Measurements from ENCODE around the gene ANXA6. TPM values are rescaled to one million over a fixed set of nuclear protein-coding genes. Genes with fewer than 3 reads are reported as not detected.

The ANXA6 gene
- total RNA-seq, 1 experiment from 2014 or later: 98.7 TPM

- H3K23ac ChIP-seq (ENCODE audit: insufficient read length, low read depth, low read length): no peak overlapping the region
- no peaks in the 10 kb centered on the region for H3K4me1 ChIP-seq (ENCODE audit: insufficient read depth, low read length)
- H3K4me1 Mint-ChIP-seq: peaks cover 25 to 28% of the 10 kb centered on the region in 2 experiments
- no peak overlapping the region for H3K4ac ChIP-seq (ENCODE audit: low read depth, low read length)
- no peak overlapping the region for H3T11ph ChIP-seq (ENCODE audit: low read length)
- H2BK20ac ChIP-seq (ENCODE audit: low read depth, low read length, poor library complexity, severe bottlenecking): no peak overlapping the region
- H3K79me1 ChIP-seq (ENCODE audit: insufficient read depth, low read depth, low read length, poor library complexity, severe bottlenecking): no peaks in the 10 kb centered on the region
- H3K79me2 ChIP-seq (ENCODE audit: insufficient read depth, low read length): no peaks in the 10 kb centered on the region
- H3K27ac ChIP-seq (ENCODE audit: insufficient read length, low read depth, low read length): no peak overlapping the region
- WGBS (ENCODE audit: extremely low coverage, insufficient read length, low lambda C conversion rate): no CpG with 5 or more reads among the region's 7 CpGs
- H3K9me3 Mint-ChIP-seq: no peaks in the 10 kb centered on the region
- H3K18ac ChIP-seq (ENCODE audit: insufficient read length, low read depth, low read length): no peak overlapping the region
- H3K23me2 ChIP-seq (ENCODE audit: insufficient read length, low read depth, low read length, poor library complexity, severe bottlenecking): peaks cover 5% of the 10 kb centered on the region
- H3K56ac ChIP-seq (ENCODE audit: insufficient read length, low read depth, low read length): no peak overlapping the region
- TF ChIP-seq CTCF (conservative IDR thresholded peaks at IDR 0.05): no peak
- H4K20me1 ChIP-seq (ENCODE audit: control insufficient read depth, insufficient read depth, insufficient read length): no peaks in the 10 kb centered on the region
- DNase-seq: no peak
- no peak overlapping the region for H4K8ac ChIP-seq (replicated peaks; ENCODE audit: insufficient read length, low read depth, low read length)
- no peak overlapping the region for H2BK15ac ChIP-seq (ENCODE audit: low read depth, low read length)
- H4K91ac ChIP-seq (ENCODE audit: insufficient read length, low read depth, low read length): no peak overlapping the region
- no peak overlapping the region for H3K9ac ChIP-seq (ENCODE audit: extremely low read depth, insufficient read length, low read length)
- no peak overlapping the region for H3K4me3 Mint-ChIP-seq
- no peak overlapping the region for H4K5ac ChIP-seq (ENCODE audit: insufficient read length, low read depth, low read length)
- no peak overlapping the region for H2AK5ac ChIP-seq (ENCODE audit: insufficient read length, low read length)
- no peak overlapping the region for H2BK120ac ChIP-seq (ENCODE audit: low read depth, low read length, poor library complexity, severe bottlenecking)
- H3K4me2 ChIP-seq (ENCODE audit: insufficient read depth, insufficient read length, low read length): no peak overlapping the region
- no peaks in the 10 kb centered on the region for H3K9me3 ChIP-seq (ENCODE audit: control insufficient read depth, low read depth, low read length)
- H3K36me3 Mint-ChIP-seq (ENCODE audit: insufficient read depth in 1 of 3, low read depth in 3 of 3): no peaks in the 10 kb centered on the region
- H3K14ac ChIP-seq (ENCODE audit: insufficient read depth, low read length): no peak overlapping the region
- H2BK5ac ChIP-seq (ENCODE audit: insufficient read length, low read length): no peak overlapping the region
- H3K27me3 Mint-ChIP-seq (ENCODE audit: low read depth): peaks cover 1% of the 10 kb centered on the region
- H3K27me3 ChIP-seq (ENCODE audit: insufficient read depth, low read length): no peaks in the 10 kb centered on the region
- no peak overlapping the region for H2BK12ac ChIP-seq (ENCODE audit: insufficient read length, low read depth, low read length)
- H3K27ac Mint-ChIP-seq: no peak overlapping the region
- H2AFZ ChIP-seq (ENCODE audit: low read length): no peak overlapping the region
Observed at GRCh38 chr5:151084363-151084762, 73.2 kb downstream of the ANXA6 start.
